ENCODE data around the gene BBS10. TPM values are rescaled to one million over a fixed set of nuclear protein-coding genes. Genes with fewer than 3 reads are reported as not detected.

The BBS10 gene
- total and polyA plus RNA-seq, 2 of the 13 experiments (the other 11 are each of a cell fraction or from before 2014, with no cell fraction given) = 4.9 to 7.4 TPM

- TF ChIP-seq ZNF18 (CRISPR knock-in tag; IDR thresholded peaks at IDR 0.05; ENCODE audit: insufficient replicate concordance) (no peak), MXD3 (CRISPR knock-in tag; IDR thresholded peaks at IDR 0.05) (no peak), BRD4 (CRISPR knock-in tag; IDR thresholded peaks at IDR 0.05) (peak; percentile 60), ARNT (IDR thresholded peaks at IDR 0.05) (no peak), PHF20 (CRISPR knock-in tag; IDR thresholded peaks at IDR 0.05) (peak; percentile 95), SMYD3 (CRISPR knock-in tag; IDR thresholded peaks at IDR 0.05) (no peak), RFXAP (CRISPR knock-in tag; IDR thresholded peaks at IDR 0.05; ENCODE audit: borderline replicate concordance) (peak; percentile 79; the same call in 1 of the 2 replicates), SNAPC4 (CRISPR knock-in tag; IDR thresholded peaks at IDR 0.05) (peak; percentile 47; the same call in 1 of the 2 replicates), TBL1XR1 (IDR thresholded peaks at IDR 0.05; ENCODE audit: borderline replicate concordance, low read length, partially characterized antibody) (no peak), ZBTB7B (CRISPR knock-in tag; IDR thresholded peaks at IDR 0.05) (no peak), ZNF790 (CRISPR knock-in tag; IDR thresholded peaks at IDR 0.05; ENCODE audit: borderline replicate concordance) (no peak), ZNF12 (CRISPR knock-in tag; IDR thresholded peaks at IDR 0.05) (no peak; the same call in 1 of the 2 replicates), ZNF124 (CRISPR knock-in tag; IDR thresholded peaks at IDR 0.05) (no peak), ZNF740 (CRISPR knock-in tag; IDR thresholded peaks at IDR 0.05) (no peak), THAP7 (CRISPR knock-in tag; IDR thresholded peaks at IDR 0.05) (no peak), NR2F2 (IDR thresholded peaks at IDR 0.05; ENCODE audit: borderline replicate concordance, low read depth) (no peak), ZBTB34 (CRISPR knock-in tag; IDR thresholded peaks at IDR 0.05) (no peak; the same call in 1 of the 2 replicates), ZNF629 (CRISPR knock-in tag; conservative IDR thresholded peaks at IDR 0.05) (peak; percentile 36; the same call in 1 of the 2 replicates), ZNF891 (CRISPR knock-in tag; IDR thresholded peaks at IDR 0.05) (peak; percentile 45; the same call in 1 of the 2 replicates), ZNF160 (CRISPR knock-in tag; IDR thresholded peaks at IDR 0.05) (no peak)
These were observed at the start of gene BBS10 (continued) for GRCh38 chr12:76348079-76348901.

All from HepG2 (cell line).